Measurements from ENCODE around the gene SLC7A11.
A peak's percentile ranks its signal among the peaks of the same experiment; 100 is the strongest.
"Not testable (repeated sequence)": the region's sequence is repeated elsewhere in the genome, so short reads cannot be mapped to it uniquely, and the experiment has no call there.

The SLC7A11 gene

GRCh38 chr4:138243369-138243768 is 1.2 kb upstream of the SLC7A11 start:
- peaks cover 22% of the 10 kb centered on the region for H3K4me1 ChIP-seq (ENCODE audit: control insufficient read depth, insufficient read depth, low read length)
- H3K9ac ChIP-seq (ENCODE audit: low read depth, low read length), result no peak overlapping the region
- no peaks in the 10 kb centered on the region for H3K36me3 ChIP-seq (ENCODE audit: control insufficient read depth, insufficient read depth, low read length)
- no peaks in the 10 kb centered on the region for H3K9me3 ChIP-seq (ENCODE audit: control insufficient read depth, insufficient read depth, low read length)
- no peak overlapping the region for H3K4me3 ChIP-seq (ENCODE audit: low read depth, low read length)
- H3K27me3 ChIP-seq (ENCODE audit: control insufficient read depth, insufficient read depth, low read length), result no peaks in the 10 kb centered on the region
- H3K27ac ChIP-seq (ENCODE audit: low read depth, low read length), result peak overlapping the region; percentile 95

- H3K4me3 ChIP-seq (ENCODE audit: low read depth, low read length), result peak overlapping the region; percentile 54
These were observed 646 bp upstream of the SLC7A11 start for GRCh38 chr4:138242834-138243156.

GRCh38 chr4:138241281-138242075 is 671 bp downstream of the SLC7A11 start:
- Histone ChIP-seq H3K9me3 (ENCODE audit: control insufficient read depth, insufficient read depth, low read length) (no peaks in the 10 kb centered on the region), H3K27ac (ENCODE audit: low read depth, low read length) (peak overlapping the region; percentile 95), H3K36me3 (ENCODE audit: control insufficient read depth, insufficient read depth, low read length) (peaks cover 2% of the 10 kb centered on the region), H3K4me3 (ENCODE audit: low read depth, low read length) (peak overlapping the region; percentile 71), H3K27me3 (ENCODE audit: control insufficient read depth, insufficient read depth, low read length) (no peaks in the 10 kb centered on the region), H3K9ac (ENCODE audit: low read depth, low read length) (peak overlapping the region; percentile 86), H3K4me1 (ENCODE audit: control insufficient read depth, insufficient read depth, low read length) (peaks cover 24% of the 10 kb centered on the region)

More at GRCh38 chr4:138242834-138243156, 646 bp upstream of the SLC7A11 start:
- Histone ChIP-seq H3K4me1 (ENCODE audit: control insufficient read depth, insufficient read depth, low read length) (peaks cover 22% of the 10 kb centered on the region), H3K27me3 (ENCODE audit: control insufficient read depth, insufficient read depth, low read length) (no peaks in the 10 kb centered on the region), H3K9ac (ENCODE audit: low read depth, low read length) (peak overlapping the region; percentile 84), H3K27ac (ENCODE audit: low read depth, low read length) (peak overlapping the region; percentile 95), H3K9me3 (ENCODE audit: control insufficient read depth, insufficient read depth, low read length) (no peaks in the 10 kb centered on the region), H3K36me3 (ENCODE audit: control insufficient read depth, insufficient read depth, low read length) (no peaks in the 10 kb centered on the region)

- Histone ChIP-seq H3K4me1 (ENCODE audit: control insufficient read depth, insufficient read depth, low read length) (peaks cover 36% of the 10 kb centered on the region), H3K27ac (ENCODE audit: low read depth, low read length) (no peak overlapping the region), H3K36me3 (ENCODE audit: control insufficient read depth, insufficient read depth, low read length) (peaks cover 21% of the 10 kb centered on the region), H3K27me3 (ENCODE audit: control insufficient read depth, insufficient read depth, low read length) (no peaks in the 10 kb centered on the region), H3K9ac (ENCODE audit: low read depth, low read length) (peak overlapping the region; percentile 18; the same call in 1 of the 2 replicates), H3K4me3 (ENCODE audit: low read depth, low read length) (peak overlapping the region; percentile 52), H3K9me3 (ENCODE audit: control insufficient read depth, insufficient read depth, low read length) (no peaks in the 10 kb centered on the region)
These were observed 2.7 kb downstream of the SLC7A11 start for GRCh38 chr4:138239491-138239890.

GRCh38 chr4:138238521-138239292 is 3.4 kb downstream of the SLC7A11 start:
- Histone ChIP-seq H3K27me3 (ENCODE audit: control insufficient read depth, insufficient read depth, low read length) (no peaks in the 10 kb centered on the region), H3K27ac (ENCODE audit: low read depth, low read length) (no peak overlapping the region), H3K4me1 (ENCODE audit: control insufficient read depth, insufficient read depth, low read length) (peaks cover 31% of the 10 kb centered on the region), H3K9me3 (ENCODE audit: control insufficient read depth, insufficient read depth, low read length) (no peaks in the 10 kb centered on the region), H3K9ac (ENCODE audit: low read depth, low read length) (no peak overlapping the region), H3K4me3 (ENCODE audit: low read depth, low read length) (peak overlapping the region; percentile 52; the same call in 1 of the 2 replicates), H3K36me3 (ENCODE audit: control insufficient read depth, insufficient read depth, low read length) (peaks cover 29% of the 10 kb centered on the region)

GRCh38 chr4:138237132-138237531 is 5.0 kb downstream of the SLC7A11 start:
- H3K4me1 ChIP-seq (ENCODE audit: control insufficient read depth, insufficient read depth, low read length), result peaks cover 18% of the 10 kb centered on the region; the same call in 1 of the 2 replicates
- not testable (repeated sequence) for H3K27ac ChIP-seq (ENCODE audit: low read depth, low read length); H3K9ac ChIP-seq (ENCODE audit: low read depth, low read length); H3K27me3 ChIP-seq (ENCODE audit: control insufficient read depth, insufficient read depth, low read length); H3K4me3 ChIP-seq (ENCODE audit: low read depth, low read length); H3K9me3 ChIP-seq (ENCODE audit: control insufficient read depth, insufficient read depth, low read length)
- H3K36me3 ChIP-seq (ENCODE audit: control insufficient read depth, insufficient read depth, low read length), result peaks cover 33% of the 10 kb centered on the region

GRCh38 chr4:138236037-138236436 is 6.1 kb downstream of the SLC7A11 start:
- H3K36me3 ChIP-seq (ENCODE audit: control insufficient read depth, insufficient read depth, low read length), result peaks cover 44% of the 10 kb centered on the region
- H3K9ac ChIP-seq (ENCODE audit: low read depth, low read length), result no peak overlapping the region
- H3K9me3 ChIP-seq (ENCODE audit: control insufficient read depth, insufficient read depth, low read length), result no peaks in the 10 kb centered on the region
- H3K27ac ChIP-seq (ENCODE audit: low read depth, low read length), result peak overlapping the region; percentile 2
- H3K4me3 ChIP-seq (ENCODE audit: low read depth, low read length), result no peak overlapping the region
- H3K4me1 ChIP-seq (ENCODE audit: control insufficient read depth, insufficient read depth, low read length), result peaks cover 18% of the 10 kb centered on the region; the same call in 1 of the 2 replicates
- no peaks in the 10 kb centered on the region for H3K27me3 ChIP-seq (ENCODE audit: control insufficient read depth, insufficient read depth, low read length)

GRCh38 chr4:138235419-138235952 is 6.7 kb downstream of the SLC7A11 start:
- H3K9ac ChIP-seq (ENCODE audit: low read depth, low read length), result no peak overlapping the region
- H3K4me3 ChIP-seq (ENCODE audit: low read depth, low read length), result no peak overlapping the region
- H3K4me1 ChIP-seq (ENCODE audit: control insufficient read depth, insufficient read depth, low read length), result peaks cover 18% of the 10 kb centered on the region; the same call in 1 of the 2 replicates
- peak overlapping the region; percentile 2 for H3K27ac ChIP-seq (ENCODE audit: low read depth, low read length)
- peaks cover 49% of the 10 kb centered on the region for H3K36me3 ChIP-seq (ENCODE audit: control insufficient read depth, insufficient read depth, low read length)
- no peaks in the 10 kb centered on the region for H3K27me3 ChIP-seq (ENCODE audit: control insufficient read depth, insufficient read depth, low read length)
- H3K9me3 ChIP-seq (ENCODE audit: control insufficient read depth, insufficient read depth, low read length), result no peaks in the 10 kb centered on the region

GRCh38 chr4:138234248-138234647 is 7.9 kb downstream of the SLC7A11 start:
- H3K27ac ChIP-seq (ENCODE audit: low read depth, low read length), result no peak overlapping the region
- H3K27me3 ChIP-seq (ENCODE audit: control insufficient read depth, insufficient read depth, low read length), result no peaks in the 10 kb centered on the region
- no peaks in the 10 kb centered on the region for H3K9me3 ChIP-seq (ENCODE audit: control insufficient read depth, insufficient read depth, low read length)
- H3K9ac ChIP-seq (ENCODE audit: low read depth, low read length), result no peak overlapping the region
- H3K4me1 ChIP-seq (ENCODE audit: control insufficient read depth, insufficient read depth, low read length), result peaks cover 16% of the 10 kb centered on the region; the same call in 1 of the 2 replicates
- no peak overlapping the region for H3K4me3 ChIP-seq (ENCODE audit: low read depth, low read length)
- peaks cover 56% of the 10 kb centered on the region for H3K36me3 ChIP-seq (ENCODE audit: control insufficient read depth, insufficient read depth, low read length)

- Histone ChIP-seq H3K27me3 (ENCODE audit: control insufficient read depth, insufficient read depth, low read length) (no peaks in the 10 kb centered on the region), H3K9ac (ENCODE audit: low read depth, low read length) (no peak overlapping the region), H3K9me3 (ENCODE audit: control insufficient read depth, insufficient read depth, low read length) (no peaks in the 10 kb centered on the region), H3K4me1 (ENCODE audit: control insufficient read depth, insufficient read depth, low read length) (peaks cover 22% of the 10 kb centered on the region; the same call in 1 of the 2 replicates), H3K4me3 (ENCODE audit: low read depth, low read length) (no peak overlapping the region), H3K36me3 (ENCODE audit: control insufficient read depth, insufficient read depth, low read length) (peaks cover 56% of the 10 kb centered on the region), H3K27ac (ENCODE audit: low read depth, low read length) (no peak overlapping the region)
These were observed 8.7 kb downstream of the SLC7A11 start for GRCh38 chr4:138233313-138234034.

Data from HUES48 (cell line).